Skeletal muscle cell (primary cell): ENCODE measurements around the gene CCL17.
"Not testable (repeated sequence)": the region's sequence is repeated elsewhere in the genome, so short reads cannot be mapped to it uniquely, and the experiment has no call there.

Experiments
- DNase-seq: peaks from one replicate; pipeline ENCODE4 v3.0.0-alpha.2; 2010; ENCODE audit warnings: low read depth
- H3K4me3 ChIP-seq: 2 replicates; pipeline ENCODE4 v1.5.1; 2011; ENCODE audit warnings: low read depth, mild to moderate bottlenecking, control low read depth, low read length, moderate library complexity

Gene CCL17

DNA sequence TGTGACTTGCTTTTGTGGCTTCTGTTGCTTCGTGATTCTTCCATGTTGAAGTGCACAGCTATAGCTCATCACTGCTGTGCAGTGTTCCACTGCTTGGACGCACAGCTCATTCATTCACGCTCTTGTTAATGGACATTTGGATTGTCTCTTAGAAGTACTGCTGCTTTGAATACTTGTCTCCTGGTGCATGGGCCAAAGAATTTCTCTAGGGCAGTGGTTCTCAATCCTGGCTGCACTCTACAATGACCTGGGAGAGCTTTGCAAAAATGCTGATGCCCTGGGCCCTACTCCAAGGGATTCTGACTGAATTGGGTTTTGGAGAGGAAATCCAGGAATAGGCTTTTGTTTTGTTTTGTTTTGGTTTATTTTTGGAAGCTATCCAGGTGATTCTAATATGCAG lies 20.0 kb downstream of the CCL17 start:
- no peak overlapping the region for H3K4me3 ChIP-seq
- no peak for DNase-seq

DNA sequence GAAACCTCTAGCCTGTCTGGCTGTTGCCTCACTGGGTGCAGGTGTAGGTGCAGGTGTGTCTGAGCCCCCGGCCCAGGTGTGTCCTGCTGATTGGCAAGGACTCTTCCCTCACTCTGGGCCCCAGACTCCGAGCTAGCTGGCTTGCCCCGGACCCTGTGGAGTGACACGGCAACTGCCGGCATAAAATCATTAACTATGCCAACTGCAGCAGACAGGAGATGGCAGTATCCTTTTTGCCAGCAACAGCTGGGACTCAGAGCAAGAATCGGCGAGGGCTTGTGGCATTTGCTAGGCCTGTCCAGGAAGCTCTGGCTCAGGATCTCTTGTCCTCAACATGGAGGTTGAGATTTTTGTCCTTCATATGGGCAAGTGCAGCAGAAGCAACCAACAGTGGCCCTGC lies 21.8 kb downstream of the CCL17 start:
- DNase-seq: no peak
- H3K4me3 ChIP-seq: no peak overlapping the region

- H3K4me3 ChIP-seq: no peak overlapping the region
- DNase-seq: no peak
Measured at GRCh38 chr16:57427307-57427706, 22.7 kb downstream of the CCL17 start.

DNA sequence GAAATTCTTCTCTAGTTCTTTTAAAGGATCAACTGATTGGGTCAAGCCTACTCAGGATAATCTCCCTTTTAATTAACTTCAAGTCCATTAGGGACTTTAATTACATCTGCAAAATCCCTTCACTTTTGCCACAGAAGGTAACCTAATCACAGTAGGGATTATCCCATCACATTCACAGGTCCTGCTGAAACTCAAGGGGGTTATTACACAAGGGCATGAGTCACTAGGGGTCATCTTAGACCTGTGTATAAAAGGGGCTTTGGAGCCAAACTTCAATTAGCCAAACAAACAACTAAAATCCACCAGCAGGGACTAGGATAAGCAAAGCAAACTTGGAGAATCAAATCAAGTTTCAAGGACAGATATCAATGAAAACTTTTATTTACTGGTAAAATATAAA lies 23.3 kb downstream of the CCL17 start:
- H3K4me3 ChIP-seq: no peak overlapping the region
- DNase-seq: no peak

GRCh38 chr16:57430955-57431354 lies 26.4 kb downstream of the CCL17 start:
- no peak for DNase-seq
- no peak overlapping the region for H3K4me3 ChIP-seq

- no peak for DNase-seq
- no peak overlapping the region for H3K4me3 ChIP-seq
Measured at GRCh38 chr16:57432505-57432904, 27.9 kb downstream of the CCL17 start.

DNA sequence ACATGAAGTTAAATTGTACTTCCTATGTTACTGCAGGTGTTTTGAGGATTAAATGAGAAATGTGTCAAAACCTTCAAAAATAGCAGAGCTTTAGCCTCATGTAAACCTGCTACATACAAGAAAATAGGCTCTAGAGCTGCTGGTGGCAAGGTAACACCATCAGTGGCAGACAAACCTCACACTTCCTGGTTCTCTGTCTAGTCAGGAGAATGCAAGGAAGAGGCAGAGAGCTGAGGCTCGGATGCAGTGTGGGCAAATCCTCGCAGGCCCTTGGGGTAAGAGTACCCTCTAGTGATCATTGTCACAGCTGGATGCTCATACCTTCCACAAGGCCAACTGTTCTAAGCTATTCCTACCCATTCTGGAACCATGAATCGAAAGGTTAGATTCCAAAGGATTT lies 28.4 kb downstream of the CCL17 start:
- DNase-seq: no peak
- H3K4me3 ChIP-seq: no peak overlapping the region

DNA sequence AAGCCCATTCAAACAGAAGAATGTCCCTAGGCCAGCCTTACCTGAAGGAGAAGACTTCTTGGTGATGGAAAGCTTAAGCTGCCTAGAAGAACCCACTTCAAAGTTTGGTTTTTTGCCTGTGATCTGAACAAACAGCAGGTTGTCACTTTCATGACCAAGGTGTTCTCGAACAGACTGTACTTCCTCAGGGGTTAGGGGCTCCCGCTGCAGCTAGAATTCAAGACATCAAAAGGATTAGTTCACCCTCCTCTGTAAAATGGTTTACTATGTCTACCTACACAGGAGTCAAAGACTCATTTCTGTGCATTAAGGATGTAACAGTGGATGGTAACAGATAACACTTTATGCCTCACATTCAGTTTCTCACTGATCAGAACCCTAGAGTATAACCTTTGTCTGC lies 29.4 kb downstream of the CCL17 start:
- DNase-seq: no peak
- no peak overlapping the region for H3K4me3 ChIP-seq

GRCh38 chr16:57435838-57436237 lies 31.3 kb downstream of the CCL17 start:
- H3K4me3 ChIP-seq: no peak overlapping the region
- no peak for DNase-seq

GRCh38 chr16:57439947-57440346 lies 35.4 kb downstream of the CCL17 start:
- not testable (repeated sequence) for DNase-seq, H3K4me3 ChIP-seq

DNA sequence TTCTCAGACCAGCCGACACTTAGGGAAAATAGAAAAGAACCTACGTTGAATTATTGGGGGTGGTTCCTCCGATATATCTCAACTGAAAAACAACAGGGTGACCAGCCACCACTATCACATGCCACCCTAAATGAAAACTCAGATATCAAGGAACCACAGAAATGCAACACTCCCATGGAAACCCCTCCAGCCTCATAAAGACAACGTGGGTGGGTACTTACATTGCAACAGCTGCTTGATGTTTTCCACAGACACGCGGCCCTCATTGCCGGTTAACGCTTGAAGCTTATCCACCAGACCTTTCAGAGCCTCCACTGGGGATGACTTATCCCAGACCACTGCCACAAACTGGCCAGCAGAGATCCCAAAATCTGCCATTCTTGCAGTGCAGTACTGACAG lies 36.0 kb downstream of the CCL17 start:
- H3K4me3 ChIP-seq, DNase-seq: not testable (repeated sequence)

- no peak overlapping the region for H3K4me3 ChIP-seq
- no peak for DNase-seq
Measured at GRCh38 chr16:57444711-57445110, 40.1 kb downstream of the CCL17 start.

GRCh38 chr16:57445510-57445909 lies 40.9 kb downstream of the CCL17 start:
- no peak for DNase-seq
- no peak overlapping the region for H3K4me3 ChIP-seq

DNA sequence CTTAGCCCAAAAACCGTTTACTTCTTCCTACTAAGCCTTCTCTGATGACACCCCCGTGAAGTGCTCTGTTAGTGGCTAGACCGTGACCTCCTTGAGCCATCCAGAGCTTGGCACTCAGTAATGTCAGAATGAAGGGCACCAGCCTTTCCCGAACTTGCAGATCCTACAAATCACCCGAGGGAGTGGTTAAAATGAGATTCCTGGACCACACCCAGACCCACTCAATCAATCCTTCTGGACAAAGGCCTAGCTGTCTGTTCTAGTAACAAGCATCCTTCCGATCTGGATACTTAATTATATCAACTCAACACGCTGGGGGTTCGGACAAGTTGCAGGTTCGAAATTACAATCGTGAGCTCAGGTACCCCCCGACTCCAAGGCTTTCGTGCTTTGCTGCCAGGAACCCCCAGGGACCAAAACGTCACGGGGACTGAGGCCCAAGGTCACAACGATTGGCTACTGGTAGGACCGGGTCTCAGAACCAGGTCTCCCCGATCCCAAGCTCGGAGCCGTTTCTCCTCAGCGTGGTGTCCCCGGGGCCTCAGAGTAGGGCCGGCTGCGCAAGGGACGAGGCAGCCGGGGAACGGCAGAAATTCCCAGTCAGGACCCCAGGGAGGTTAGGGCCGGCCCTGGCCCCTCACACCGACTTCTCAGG lies 42.1 kb downstream of the CCL17 start:
- no peak for DNase-seq
- peak overlapping the region; percentile 82 for H3K4me3 ChIP-seq

- peak within 1 kb of the TSS; percentile 82 for H3K4me3 ChIP-seq
- DNase-seq: peak; percentile 76
Measured at GRCh38 chr16:57447186-57447962, 42.8 kb downstream of the CCL17 start, which contains the start of the genes CIAPIN1 and COQ9. Gene CIAPIN1, minus strand, starts transcription at chr16:57447385. Its CDS starts 6,457 bp downstream, at chr16:57440928. Gene COQ9, plus strand, starts transcription at chr16:57447479. Its CDS starts 27 bp downstream, at chr16:57447506.

DNA sequence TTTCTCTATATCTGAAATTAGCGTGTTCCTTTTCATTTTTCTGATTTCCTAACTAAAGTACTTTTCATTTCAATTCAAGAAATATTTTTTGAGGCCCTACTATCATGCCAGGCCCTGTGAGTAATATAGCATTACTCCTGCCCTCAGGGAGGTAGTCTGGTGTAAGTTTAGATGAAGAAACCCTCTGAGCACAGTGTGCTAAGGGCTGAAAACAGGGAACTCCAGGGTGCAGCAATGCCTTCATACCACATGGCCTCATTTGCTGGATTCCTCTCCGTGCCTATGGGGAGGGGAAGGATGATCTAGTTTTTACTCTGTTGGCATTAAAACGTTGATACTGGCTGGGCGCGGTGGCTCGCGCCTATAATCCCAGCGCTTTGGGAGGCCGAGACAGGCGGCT lies 47.5 kb downstream of the CCL17 start:
- H3K4me3 ChIP-seq: no peak overlapping the region
- DNase-seq: no peak

DNA sequence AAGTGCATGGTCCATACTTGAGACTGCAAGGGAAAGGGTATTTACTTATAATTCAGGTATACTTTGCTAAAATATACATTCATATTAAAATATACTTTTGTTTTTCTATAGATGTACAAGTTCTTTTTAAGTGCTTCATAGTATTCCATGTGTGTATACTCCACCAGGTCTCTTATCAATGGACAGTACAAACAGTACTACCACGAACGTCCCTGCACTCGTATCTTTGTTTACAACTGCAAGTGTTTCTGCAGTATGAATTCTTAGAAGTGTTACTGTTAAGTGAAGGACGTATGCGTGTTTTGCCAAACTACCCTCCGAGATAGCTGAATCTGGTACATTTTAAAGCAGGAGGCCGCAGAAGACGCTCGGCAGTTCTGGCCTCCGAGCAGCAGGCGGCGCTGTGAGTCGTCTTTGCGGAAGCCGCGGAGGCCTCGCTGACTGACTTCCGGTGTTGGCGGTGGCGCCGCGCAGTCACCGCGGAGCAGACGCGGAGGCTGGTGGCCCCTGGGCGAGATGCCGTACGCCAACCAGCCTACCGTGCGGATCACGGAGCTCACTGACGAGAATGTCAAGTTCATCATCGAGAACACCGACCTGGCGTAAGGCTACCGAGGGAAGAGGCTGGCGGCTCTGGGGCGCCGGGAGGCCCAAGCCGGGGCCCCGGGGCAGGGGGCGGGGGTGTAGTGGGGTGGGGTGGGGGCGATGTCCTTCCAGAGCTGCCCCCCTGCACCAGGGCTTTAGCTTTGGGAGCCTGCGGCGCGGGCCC lies 57.8 kb downstream of the CCL17 start, which contains the start of gene POLR2C:
Gene POLR2C, plus strand, starts transcription at position 471 of the 769 bp plus-strand sequence. Its CDS starts 46 bp downstream, at position 517.
- DNase-seq: peak; percentile 47
- peak within 1 kb of the TSS; percentile 68 for H3K4me3 ChIP-seq

- no peak for DNase-seq
- peak overlapping the region; percentile 68 for H3K4me3 ChIP-seq
Measured at GRCh38 chr16:57462978-57463362, 58.4 kb downstream of the CCL17 start.

DNA sequence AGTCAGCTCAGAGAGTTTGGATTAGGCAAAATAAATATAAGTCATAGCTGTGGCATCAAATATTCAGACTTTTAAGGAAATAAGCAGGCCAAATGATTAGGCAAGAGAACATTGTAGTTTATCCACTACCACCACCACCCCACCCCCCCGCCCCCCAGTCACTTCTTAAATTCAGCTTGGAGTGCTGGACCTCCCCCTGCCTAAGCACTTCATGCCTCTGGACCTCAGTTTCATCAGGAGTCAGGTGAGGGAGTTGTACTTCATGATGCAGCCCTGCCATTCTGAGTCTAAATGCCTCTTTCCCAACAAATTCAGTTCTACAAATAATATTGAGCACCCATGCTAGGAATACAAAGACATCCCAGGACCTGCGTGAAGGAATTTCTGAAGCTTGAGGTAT lies 60.0 kb downstream of the CCL17 start:
- DNase-seq: no peak
- H3K4me3 ChIP-seq: no peak overlapping the region
